ENCODE results near the gene EIF3F. TPM values are rescaled to one million over a fixed set of nuclear protein-coding genes. Genes with fewer than 3 reads are reported as not detected.
A peak's percentile ranks its signal among the peaks of the same experiment; 100 is the strongest.

EIF3F gene
- total RNA-seq, 1 donor from 2014 or later, result 319 TPM

DNA sequence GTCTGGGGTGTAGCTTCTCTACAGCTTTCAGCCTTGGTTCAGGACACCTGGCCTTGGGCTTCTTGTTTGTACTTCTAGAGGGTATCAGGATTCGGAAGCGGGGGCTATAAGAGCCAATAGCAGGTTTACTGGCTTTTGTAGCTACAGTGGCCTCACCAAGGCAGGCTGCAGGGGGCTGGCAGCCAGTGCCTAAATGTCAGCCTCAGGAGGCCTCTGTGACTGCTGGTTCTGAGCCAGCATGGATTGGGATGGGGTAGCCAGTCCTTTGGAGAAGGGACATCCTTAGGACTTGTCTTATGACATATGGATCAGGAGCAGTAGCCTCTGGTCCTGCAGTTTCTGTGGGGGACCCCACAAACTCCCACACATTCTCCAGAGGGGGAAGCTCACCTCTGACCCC is 29.9 kb downstream of the EIF3F start:
- H3K27ac ChIP-seq, result no peak overlapping the region
- no peak overlapping the region for H3K4me3 ChIP-seq
- no peaks in the 10 kb centered on the region for H3K9me3 ChIP-seq
- peaks cover 3 to 5% of the 10 kb centered on the region in 2 donors for H3K4me1 ChIP-seq
- H3K27me3 ChIP-seq, result no peaks in the 10 kb centered on the region
- H3K36me3 ChIP-seq, result no peaks in the 10 kb centered on the region
- TF ChIP-seq, protein P1, sequence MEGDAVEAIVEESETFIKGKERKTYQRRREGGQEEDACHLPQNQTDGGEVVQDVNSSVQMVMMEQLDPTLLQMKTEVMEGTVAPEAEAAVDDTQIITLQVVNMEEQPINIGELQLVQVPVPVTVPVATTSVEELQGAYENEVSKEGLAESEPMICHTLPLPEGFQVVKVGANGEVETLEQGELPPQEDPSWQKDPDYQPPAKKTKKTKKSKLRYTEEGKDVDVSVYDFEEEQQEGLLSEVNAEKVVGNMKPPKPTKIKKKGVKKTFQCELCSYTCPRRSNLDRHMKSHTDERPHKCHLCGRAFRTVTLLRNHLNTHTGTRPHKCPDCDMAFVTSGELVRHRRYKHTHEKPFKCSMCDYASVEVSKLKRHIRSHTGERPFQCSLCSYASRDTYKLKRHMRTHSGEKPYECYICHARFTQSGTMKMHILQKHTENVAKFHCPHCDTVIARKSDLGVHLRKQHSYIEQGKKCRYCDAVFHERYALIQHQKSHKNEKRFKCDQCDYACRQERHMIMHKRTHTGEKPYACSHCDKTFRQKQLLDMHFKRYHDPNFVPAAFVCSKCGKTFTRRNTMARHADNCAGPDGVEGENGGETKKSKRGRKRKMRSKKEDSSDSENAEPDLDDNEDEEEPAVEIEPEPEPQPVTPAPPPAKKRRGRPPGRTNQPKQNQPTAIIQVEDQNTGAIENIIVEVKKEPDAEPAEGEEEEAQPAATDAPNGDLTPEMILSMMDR (IDR thresholded peaks at IDR 0.05), result no peak
- DNase-seq (ENCODE audit: low spot score in 2 of 2), result peak in 1 of 2 donors; percentile 35
- intact Hi-C loops (cut with DNase I), result loop anchor here (5.0 kb wide), 1 partner anchor 65 kb away; the partner anchor contains the start of gene TUB

DNA sequence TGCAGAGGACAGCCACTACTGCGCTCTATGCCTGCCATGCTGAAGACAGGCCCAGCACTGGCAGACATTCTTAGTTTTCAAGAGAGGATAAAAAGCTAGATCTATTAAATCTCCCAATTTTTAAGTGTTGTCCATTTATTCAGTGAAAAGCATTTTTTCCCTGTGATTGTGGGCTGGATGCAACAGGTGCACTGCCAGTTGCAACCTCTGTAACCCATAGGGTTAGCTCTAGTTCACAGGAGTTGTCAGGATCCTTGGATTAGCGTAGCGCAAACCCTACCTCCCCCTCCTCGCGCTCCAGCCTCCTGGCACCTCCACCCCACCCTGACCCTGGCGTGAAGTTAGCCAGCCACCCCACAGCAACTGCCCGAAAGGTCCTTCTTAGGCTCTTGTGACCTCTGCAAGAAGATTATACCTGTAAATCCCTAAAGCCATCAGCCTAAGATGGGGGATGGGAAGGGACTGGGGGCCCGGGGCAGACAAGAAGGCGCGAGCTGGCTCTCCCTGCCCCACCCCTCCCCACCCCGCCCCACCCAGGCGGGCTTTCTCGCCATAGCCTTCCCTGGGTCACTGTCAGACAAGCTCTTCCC is 30.9 kb downstream of the EIF3F start:
- Histone ChIP-seq H3K9me3 (no peaks in the 10 kb centered on the region), H3K4me1 (peaks cover 3 to 5% of the 10 kb centered on the region in 2 donors), H3K4me3 (peak overlapping the region in 1 of 2 donors; percentile 96), H3K27me3 (no peaks in the 10 kb centered on the region), H3K27ac (no peak overlapping the region), H3K36me3 (no peaks in the 10 kb centered on the region)
- intact Hi-C loops (cut with DNase I), result loop anchor here (5.0 kb wide), 1 partner anchor 64 kb away; the partner anchor contains the start of gene TUB
- DNase-seq (ENCODE audit: low spot score in 2 of 2), result peak in 1 of 2 donors; percentile 42
- TF ChIP-seq, protein P1 (IDR thresholded peaks at IDR 0.05), result no peak

DNA sequence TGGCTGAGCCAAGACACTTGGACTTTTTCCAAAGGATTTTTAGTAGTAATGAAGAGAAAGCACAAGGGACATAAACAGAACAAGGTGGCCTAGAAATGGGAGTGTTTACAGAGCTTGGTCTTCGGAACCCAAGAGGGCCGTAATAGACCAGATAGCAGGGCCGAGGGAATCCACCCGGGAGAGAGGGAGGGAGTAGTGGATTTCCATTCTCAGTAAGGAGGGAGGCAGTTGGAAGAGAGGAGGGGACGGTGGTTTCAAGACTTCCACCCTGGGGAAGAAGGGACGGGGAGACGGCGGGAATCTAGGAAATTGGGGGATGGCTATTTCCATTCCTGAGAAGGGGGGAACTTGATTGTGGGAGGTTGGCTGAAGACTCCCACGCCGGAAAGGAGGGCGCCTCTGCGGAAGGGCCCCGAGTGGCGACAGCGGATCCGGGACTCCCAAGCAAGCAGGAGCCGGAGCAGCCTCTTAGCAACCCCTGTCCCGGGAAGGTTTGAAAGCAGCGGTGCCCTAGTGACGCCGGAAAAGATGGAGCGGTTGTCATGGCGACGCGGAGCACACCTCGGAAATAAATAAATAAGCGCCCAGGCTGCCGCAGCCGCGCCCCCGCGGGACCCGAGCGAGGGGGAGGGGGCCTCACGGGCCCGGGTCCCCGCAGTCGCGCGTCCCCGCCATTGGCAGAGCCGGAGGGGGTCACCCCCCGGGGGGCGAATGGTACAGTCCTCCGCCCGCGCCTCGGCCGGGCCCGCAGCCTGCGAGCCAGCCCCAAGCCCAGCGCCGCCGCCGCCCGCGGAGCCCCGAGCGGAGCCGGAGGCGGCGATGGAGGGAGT is 31.6 kb downstream of the EIF3F start:
- intact Hi-C loops (cut with DNase I), result loop anchor here (5.0 kb wide), 1 partner anchor 64 kb away; the partner anchor contains the start of gene TUB

DNA sequence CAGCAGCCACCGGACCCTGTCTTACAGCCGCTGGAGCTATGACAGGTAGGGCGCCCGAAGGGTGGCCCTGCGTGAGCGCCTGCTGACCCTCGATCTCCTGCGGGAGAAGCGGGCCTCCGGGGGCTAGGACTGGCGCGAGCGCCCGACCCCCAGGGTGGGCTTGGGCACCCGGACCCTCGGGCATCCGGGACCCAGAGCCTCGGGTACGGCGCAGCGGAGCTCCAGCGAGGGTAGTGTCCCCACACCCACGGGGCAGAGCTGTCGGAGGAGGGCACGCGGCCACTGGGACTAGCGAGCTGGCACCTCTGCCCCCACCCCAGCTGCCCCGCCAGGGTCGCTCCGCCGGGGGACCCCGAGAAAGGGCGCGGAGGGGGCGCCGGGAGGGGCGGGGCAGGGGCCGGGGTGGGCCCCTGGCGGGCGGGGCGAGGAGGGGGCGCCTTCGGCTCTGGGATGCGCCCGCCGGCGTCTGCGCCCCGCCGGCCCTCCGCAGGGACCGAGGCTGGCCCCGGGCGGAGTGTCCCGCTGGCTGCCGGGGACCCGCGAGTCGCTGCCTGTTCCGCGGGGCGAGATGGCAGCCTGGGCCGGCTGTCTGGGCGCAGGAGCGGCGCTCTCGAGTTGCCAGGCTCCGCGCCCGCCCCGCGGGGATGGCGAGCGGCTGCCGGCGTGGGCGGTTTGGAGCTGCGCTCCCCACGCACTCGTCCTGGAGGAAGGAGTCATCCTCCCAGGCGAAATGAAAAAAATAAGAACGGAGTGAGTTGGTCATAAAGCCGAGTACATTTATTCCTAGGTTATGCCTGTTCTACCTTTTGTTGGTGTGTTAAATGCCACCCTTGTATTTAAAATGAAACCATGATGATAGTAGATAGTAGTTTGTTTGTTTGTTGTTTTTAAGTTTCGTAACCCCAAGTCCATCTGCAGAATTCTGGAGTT is 32.4 kb downstream of the EIF3F start:
- Histone ChIP-seq H3K27ac (peak overlapping the region; percentile 49 to 50), H3K36me3 (no peaks in the 10 kb centered on the region)

More for the DNA sequence above, 31.6 kb downstream of the EIF3F start:
- peak overlapping the region; percentile 49 to 50 for H3K27ac ChIP-seq
- no peaks in the 10 kb centered on the region for H3K36me3 ChIP-seq
- H3K4me3 ChIP-seq, result peak overlapping the region; percentile 96 to 97
- no peaks in the 10 kb centered on the region for H3K27me3 ChIP-seq
- peak in 1 of 2 donors; percentile 89 for DNase-seq (ENCODE audit: low spot score in 2 of 2)
- no peaks in the 10 kb centered on the region for H3K9me3 ChIP-seq
- H3K4me1 ChIP-seq, result peaks cover 3 to 5% of the 10 kb centered on the region in 2 donors
- TF ChIP-seq, protein P1 (IDR thresholded peaks at IDR 0.05), result no peak

More for the DNA sequence above, 32.4 kb downstream of the EIF3F start:
- Histone ChIP-seq H3K9me3 (no peaks in the 10 kb centered on the region), H3K4me3 (peak overlapping the region; percentile 96 to 97), H3K27me3 (no peaks in the 10 kb centered on the region), H3K4me1 (peaks cover 3 to 5% of the 10 kb centered on the region in 2 donors)
- peak in 1 of 2 donors; percentile 61 for DNase-seq (ENCODE audit: low spot score in 2 of 2)
- intact Hi-C loops (cut with DNase I), result loop anchor here (5.0 kb wide), 1 partner anchor 63 kb away; the partner anchor contains the start of gene TUB
- TF ChIP-seq, protein P1 (IDR thresholded peaks at IDR 0.05), result no peak

Data from ascending aorta (tissue), 2 donors.